ENCODE data around the gene ADAM8.

The ADAM8 gene

GRCh38 chr10:133258818-133259601 is 17.7 kb downstream of the ADAM8 start:
- H3K4me3 ChIP-seq (replicated peaks in 1 of 2; ENCODE audit: low read depth in 2 of 2, low read length in 2 of 2), result no peak overlapping the region
- peak; percentile 99 to 100 for DNase-seq (ENCODE audit: low read depth in 2 of 2)
- no peak for TF ChIP-seq CTCF (IDR thresholded peaks at IDR 0.05; ENCODE audit: low read depth, low read length)

DNA sequence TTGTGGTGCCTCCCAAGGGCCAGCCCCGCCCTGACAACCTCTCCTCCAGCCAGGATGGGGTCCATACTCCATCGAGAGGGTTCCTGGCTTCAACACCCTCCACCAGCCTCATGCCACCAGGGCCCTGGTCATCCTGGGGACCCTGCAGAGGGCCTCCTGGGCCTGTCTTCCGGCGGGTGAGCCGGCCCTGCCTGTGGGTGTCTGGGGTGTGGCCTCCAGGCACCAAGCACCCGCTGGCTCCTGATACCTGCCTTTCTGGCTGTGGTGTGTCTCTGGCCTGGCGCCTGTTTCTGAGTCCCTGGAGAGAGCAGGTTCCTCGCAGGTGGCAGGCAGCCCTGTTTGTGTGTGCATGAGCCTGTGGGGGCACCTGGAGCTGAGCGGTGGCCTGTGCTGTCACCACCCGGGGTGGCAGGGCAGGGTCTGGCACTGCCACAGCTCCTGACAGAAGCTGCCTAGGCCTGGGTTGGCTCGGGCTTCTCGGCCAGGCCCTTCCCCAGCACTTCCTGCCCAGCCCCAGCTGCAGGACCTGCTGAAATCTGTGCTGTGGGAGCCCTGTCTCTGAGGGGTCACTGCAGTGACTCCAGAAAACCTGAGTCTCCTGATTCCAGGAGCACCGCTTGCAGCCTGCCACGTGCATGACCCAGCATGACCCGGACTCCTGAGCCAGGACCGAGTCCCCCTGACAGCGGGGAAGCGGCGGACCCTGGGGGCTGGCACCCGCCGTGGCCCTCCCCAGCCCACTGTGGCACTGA is 18.4 kb downstream of the ADAM8 start:
- DNase-seq (ENCODE audit: low read depth in 2 of 2), result no peak
- no peak for TF ChIP-seq CTCF (IDR thresholded peaks at IDR 0.05; ENCODE audit: low read depth, low read length)
- no peak overlapping the region for H3K4me3 ChIP-seq (replicated peaks in 1 of 2; ENCODE audit: low read depth in 2 of 2, low read length in 2 of 2)

- peak; percentile 49 to 53 for DNase-seq (ENCODE audit: low read depth in 2 of 2)
- TF ChIP-seq CTCF (IDR thresholded peaks at IDR 0.05; ENCODE audit: low read depth, low read length), result peak; percentile 49
- H3K4me3 ChIP-seq (replicated peaks in 1 of 2; ENCODE audit: low read depth in 2 of 2, low read length in 2 of 2), result no peak overlapping the region
These were observed 19.1 kb downstream of the ADAM8 start for GRCh38 chr10:133257489-133258065.

DNA sequence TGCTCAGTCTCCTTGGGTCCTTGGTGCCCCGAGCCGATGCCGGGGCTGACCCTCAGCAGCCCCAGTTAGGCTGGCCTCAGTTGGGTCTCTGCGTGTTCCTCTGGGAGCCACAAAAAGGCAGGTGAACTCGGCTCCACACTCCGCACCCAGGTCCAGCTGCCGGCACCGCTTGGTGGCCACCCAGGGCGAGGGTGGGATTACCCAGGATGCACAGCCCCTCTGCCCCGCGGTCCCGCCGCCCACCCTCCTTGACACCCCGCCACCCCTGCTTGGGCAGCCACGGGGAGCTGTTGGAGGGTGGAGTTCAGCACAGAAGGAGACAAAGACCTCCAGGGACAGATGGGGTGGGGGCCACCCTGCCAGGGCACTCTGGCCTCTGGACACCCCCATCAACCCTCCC is 21.3 kb downstream of the ADAM8 start:
- no peak overlapping the region for H3K4me3 ChIP-seq (replicated peaks in 1 of 2; ENCODE audit: low read depth in 2 of 2, low read length in 2 of 2)
- no peak for DNase-seq (ENCODE audit: low read depth in 2 of 2)
- no peak for TF ChIP-seq CTCF (IDR thresholded peaks at IDR 0.05; ENCODE audit: low read depth, low read length)

- no peak for DNase-seq (ENCODE audit: low read depth in 2 of 2)
- H3K4me3 ChIP-seq (replicated peaks in 1 of 2; ENCODE audit: low read depth in 2 of 2, low read length in 2 of 2), result no peak overlapping the region
- TF ChIP-seq CTCF (IDR thresholded peaks at IDR 0.05; ENCODE audit: low read depth, low read length), result no peak
These were observed 22.1 kb downstream of the ADAM8 start for GRCh38 chr10:133254421-133255120.

GRCh38 chr10:133253361-133253955 is 23.2 kb downstream of the ADAM8 start:
- DNase-seq (ENCODE audit: low read depth in 2 of 2), result no peak
- TF ChIP-seq CTCF (IDR thresholded peaks at IDR 0.05; ENCODE audit: low read depth, low read length), result no peak

More at GRCh38 chr10:133253361-133253955, 23.2 kb downstream of the ADAM8 start:
- H3K4me3 ChIP-seq (replicated peaks in 1 of 2; ENCODE audit: low read depth in 2 of 2, low read length in 2 of 2), result no peak overlapping the region
